ENCODE results near the gene TOMM6.
"Not testable (repeated sequence)": the region's sequence is repeated elsewhere in the genome, so short reads cannot be mapped to it uniquely, and the experiment has no call there.

Gene TOMM6

GRCh38 chr6:41785689-41786450 is 1.6 kb upstream of the TOMM6 start:
- peak; percentile 68 for DNase-seq

DNA sequence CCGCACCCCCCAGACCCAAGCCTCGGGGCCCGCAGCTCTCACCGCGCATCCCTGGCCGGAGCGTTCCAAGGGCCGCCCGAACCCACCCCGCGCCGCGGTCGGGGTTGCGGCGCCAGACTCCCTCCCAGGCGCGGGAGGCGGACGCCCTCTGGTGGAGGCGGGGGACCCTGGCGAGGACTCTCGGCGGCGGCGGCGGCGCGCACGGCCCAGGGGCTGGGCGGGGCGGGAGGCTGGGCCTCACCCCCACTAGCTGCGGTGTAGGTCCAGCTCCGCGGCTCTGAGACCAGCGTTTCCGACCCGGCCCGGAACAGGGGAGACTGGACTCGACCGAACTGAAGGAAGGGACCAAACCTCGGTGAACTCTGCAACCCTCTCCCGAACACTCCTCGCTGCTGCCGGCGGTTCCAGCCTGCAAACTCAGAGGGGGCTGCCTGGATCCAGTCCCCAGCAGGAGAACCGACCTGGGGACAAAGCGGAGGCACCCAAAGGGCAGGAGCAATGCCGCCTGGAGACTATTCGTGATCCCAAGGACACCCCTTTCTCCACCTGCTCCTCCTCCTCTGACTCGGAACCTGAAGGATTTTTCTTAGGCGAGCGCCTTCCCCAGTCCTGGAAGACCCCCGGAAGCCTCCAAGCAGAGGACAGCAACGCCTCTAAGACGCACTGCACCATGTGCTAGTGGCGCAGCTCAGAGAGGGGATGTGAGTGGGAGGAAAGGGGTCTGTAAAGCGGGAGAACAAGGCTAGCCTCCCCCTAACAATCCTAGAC is 859 bp upstream of the TOMM6 start:
- peak; percentile 93 for DNase-seq

DNA sequence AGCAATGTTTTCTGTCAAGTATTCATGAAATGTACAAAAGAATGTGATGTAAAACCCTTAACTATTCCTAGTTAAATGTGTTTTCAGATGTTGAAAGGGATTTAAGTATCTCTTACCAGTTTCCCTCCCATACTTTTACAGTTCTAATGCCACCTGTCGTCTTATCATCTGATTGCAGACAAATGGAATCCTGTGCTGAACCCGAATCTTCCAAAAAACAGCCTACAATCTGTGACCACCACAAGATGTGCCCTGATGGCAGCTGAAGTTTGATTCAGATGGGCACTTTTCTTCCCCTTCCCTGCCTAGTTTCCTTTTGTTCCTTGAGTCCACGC is 1.9 kb downstream of the TOMM6 start:
- DNase-seq, result no peak

GRCh38 chr6:41790045-41790444 is 2.6 kb downstream of the TOMM6 start:
- DNase-seq, result no peak

DNA sequence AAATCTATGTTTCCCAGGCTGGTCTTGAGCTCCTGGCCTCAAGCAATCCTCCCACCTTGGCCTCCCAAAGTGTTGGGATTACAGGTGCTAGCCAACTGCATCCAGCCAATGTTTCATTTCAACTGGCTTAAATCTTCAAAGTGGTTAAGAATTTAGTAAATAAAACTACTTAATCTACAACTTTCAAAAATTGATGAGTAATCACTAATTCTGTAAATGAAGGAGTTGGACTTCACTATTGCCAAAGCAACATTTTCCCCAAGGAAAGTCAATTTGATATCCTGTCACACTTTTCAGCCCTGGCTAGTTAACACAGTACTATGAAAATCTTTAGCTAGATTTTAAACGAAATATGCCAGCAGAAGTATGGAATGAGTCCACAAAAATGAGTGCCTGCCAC is 3.8 kb downstream of the TOMM6 start:
- no peak for DNase-seq

DNA sequence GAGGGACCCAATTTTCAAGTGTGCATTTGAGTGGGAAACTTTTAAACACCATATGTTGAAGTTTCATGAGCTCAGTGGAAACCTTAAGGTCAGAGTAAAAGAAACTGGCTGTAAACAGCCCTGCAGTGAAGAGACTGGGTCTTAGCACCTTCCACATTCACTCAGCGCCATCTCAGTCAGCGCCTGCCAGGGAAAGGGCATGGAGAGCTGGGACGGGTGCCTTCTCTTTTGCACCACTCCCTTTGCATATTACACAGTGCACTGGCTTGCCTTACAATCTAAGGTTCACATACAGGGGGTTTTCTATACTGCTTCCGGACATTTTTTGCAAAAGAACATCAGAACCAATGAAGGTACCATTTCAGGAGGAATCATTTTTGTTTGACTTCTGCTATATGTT is 4.5 kb downstream of the TOMM6 start:
- no peak for DNase-seq

DNA sequence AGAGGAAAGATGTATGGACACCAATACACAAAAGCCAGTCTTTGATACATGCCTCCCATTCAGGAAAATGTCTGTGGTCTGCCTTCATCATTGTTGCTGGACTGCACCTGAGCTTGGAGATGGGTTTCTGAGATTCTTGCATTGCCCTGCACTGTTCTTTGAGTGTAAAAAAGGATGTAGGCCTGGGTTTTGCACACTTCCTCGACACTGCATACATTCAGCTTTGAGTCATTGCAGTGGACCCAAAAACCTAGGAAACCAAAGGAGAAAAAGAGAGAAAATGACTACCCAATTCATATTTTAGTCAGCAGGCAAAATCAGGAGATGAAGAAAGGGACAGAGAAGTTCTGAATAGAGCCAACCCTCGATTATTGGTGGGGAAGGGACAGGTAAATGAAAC is 9.0 kb downstream of the TOMM6 start:
- DNase-seq, result no peak

GRCh38 chr6:41798901-41799558 is 11.5 kb downstream of the TOMM6 start:
- DNase-seq, result no peak

- DNase-seq, result no peak
Observed at GRCh38 chr6:41799559-41799911, 12.0 kb downstream of the TOMM6 start.

DNA sequence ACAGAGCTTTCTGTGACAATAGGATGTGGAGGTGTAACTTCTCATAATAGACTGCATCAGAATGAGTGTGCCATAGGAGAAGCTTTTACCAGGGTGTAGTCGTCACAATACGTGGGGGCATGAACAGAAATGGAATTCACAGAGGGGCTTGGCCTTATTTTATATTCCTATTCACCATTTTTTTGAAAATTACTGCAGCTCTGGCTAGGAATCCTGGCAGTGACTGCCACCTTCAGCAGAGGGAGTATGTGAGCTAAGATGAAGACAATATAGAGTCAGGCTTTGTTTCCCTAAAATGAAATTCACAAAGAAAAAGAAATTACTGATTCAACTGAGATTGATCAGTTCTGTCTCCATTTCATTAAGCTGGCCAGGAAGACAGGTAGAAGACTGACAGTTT is 13.9 kb downstream of the TOMM6 start:
- DNase-seq, result no peak

DNA sequence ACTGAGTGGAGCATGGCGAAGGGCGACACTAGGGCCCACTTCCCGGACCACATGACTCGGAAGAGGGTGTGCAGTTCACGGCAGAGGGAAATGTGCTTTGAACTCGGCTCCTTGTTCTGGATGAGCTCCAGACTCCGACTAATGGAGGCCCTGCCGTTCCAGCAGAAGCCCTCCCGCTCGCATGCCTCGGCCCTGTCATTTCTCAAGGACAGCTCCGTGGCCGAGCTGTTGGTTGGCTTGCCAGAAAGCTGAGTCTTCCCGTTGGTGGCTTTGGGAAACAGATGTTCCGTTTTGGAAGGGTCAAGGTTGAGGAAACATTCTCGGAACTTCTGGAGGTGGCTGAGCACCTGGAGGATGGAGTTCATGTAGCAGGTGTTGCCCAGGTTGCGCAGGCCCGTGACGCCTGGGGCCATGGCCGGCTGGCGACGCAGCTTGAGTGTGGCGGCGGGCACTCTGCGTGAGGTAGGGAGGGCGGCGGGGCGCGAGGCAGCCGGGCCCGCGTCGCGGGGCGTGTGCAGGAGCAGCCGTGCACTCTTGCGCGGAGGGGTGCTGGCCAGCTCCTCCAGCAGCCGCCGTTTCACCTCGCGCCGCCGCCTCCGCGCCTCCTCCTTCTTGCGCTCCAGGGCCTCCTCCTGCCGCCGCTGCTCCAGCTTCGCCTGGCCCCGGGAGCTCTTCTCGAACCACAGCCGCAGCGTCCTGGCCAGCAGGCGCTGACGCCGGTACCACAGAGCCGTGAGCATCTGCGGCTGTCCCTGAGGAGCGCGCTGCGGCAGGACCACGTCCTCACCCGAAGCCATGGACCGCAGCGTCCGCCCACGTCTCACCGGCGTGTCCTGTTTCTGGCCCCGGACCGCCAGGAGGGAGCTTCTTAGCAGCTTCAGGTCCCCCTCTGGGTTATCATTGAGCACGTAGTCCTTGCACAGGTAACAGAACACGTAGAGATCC is 18.6 kb downstream of the TOMM6 start:
- no peak for DNase-seq

DNA sequence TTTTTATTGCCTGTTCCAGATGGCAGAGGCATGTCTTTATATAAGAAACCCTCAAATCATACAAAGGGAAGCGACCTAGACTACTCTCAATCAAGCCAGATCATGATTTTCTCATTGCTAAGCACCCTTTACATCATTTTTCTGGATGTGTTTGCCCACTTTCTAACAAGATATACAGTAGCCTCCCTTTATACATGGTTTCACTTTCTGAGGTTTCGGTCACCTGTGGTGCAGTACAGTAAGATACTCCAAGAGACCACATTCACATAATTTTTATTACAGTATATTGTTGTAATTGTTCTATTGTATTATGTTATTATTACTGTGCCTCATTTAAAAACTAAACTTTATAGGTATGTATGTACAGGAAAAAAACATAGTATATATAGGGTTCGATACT is 23.6 kb downstream of the TOMM6 start:
- DNase-seq, result no peak

- not testable (repeated sequence) for DNase-seq
Observed at GRCh38 chr6:41811946-41812345, 24.5 kb downstream of the TOMM6 start.

DNA sequence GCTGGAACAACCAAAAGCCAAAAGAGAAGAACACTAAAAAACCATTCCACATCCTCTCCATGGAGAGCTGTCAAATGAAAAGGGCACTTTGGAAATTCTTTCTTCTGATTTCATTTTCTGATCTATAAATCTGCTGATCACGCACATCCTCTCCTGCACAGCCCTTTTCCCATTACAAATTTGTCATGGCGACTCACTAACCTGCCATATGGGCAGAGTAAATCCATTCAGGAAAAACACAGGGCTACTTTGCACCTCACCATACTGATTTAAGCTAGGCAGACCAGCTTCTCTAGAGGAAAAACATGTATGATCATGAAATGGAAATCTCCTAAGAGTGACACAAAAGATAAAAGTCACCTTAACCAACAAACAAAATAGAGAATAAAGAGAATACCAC is 26.0 kb downstream of the TOMM6 start:
- no peak for DNase-seq

DNA sequence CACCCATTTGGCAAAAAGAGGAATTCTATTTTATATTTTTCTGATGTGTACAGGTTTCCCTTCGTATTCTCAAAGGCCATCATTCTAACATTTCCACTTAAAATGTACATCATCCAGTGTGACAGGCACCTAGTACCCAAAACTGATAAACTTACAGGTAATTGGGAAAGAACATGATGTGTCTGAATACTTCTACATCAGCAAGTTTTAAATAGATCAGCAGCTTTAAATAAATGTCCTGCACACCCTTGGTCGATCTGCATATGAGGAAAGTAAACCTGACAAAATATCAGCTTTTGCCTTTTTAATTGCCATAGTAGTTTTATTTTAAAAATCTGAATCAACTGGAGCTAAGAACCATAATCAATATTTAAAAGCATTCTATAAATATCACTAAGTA is 26.5 kb downstream of the TOMM6 start:
- DNase-seq, result no peak

GRCh38 chr6:41814629-41815028 is 27.1 kb downstream of the TOMM6 start:
- no peak for DNase-seq

DNA sequence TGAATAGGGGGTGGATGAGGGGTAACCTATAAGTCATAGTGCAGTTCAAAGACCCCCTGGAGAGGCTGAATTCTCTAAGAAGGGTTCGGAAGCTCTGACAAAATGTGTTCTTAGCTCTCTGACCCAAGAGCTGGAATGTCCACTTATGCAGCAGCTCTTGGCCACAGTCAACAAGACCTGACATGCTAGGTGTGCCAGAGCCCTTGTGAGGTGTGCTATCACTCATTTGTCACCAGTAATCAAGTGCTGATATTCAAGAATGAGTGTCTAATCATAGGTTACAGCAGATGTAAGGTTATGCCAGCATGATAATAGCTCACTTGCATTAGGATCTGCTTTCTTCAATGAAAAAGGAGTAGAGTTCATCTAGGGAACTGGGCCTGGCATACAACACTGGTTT is 28.1 kb downstream of the TOMM6 start:
- no peak for DNase-seq

- DNase-seq, result no peak
Observed at GRCh38 chr6:41818271-41819054, 31.0 kb downstream of the TOMM6 start.

GRCh38 chr6:41821266-41821665 is 33.8 kb downstream of the TOMM6 start:
- no peak for DNase-seq

GRCh38 chr6:41822021-41822420 is 34.5 kb downstream of the TOMM6 start:
- no peak for DNase-seq

DNA sequence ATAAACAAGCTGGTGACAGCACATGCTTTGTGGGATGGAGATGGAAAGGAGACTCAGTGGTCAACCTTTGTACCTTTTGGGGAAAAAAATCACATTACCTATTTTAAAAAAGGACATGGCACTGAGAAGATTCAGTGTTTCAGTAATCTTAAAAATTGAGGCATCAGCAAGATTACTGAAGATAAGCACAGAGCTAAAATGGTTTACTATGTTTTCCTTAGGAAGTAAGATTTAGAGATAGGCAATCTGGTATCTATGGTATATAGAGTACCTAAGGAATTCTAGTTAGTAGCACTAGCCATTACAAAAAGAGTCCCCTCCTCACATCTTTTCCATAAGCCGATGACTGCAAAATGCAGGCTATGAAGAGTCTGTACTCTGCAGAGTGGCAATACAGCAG is 35.7 kb downstream of the TOMM6 start:
- DNase-seq, result no peak

Measured in femur (tissue), 1 donor.